ENCODE measurements around the gene ABCA13. TPM values are rescaled to one million over a fixed set of nuclear protein-coding genes. Genes with fewer than 3 reads are reported as not detected.

Gene ABCA13
- total and polyA plus RNA-seq, 2 donors (not counting 3 experiments of a cell fraction or from before 2014, with no cell fraction given): 0.01 to 0.11 TPM

DNA sequence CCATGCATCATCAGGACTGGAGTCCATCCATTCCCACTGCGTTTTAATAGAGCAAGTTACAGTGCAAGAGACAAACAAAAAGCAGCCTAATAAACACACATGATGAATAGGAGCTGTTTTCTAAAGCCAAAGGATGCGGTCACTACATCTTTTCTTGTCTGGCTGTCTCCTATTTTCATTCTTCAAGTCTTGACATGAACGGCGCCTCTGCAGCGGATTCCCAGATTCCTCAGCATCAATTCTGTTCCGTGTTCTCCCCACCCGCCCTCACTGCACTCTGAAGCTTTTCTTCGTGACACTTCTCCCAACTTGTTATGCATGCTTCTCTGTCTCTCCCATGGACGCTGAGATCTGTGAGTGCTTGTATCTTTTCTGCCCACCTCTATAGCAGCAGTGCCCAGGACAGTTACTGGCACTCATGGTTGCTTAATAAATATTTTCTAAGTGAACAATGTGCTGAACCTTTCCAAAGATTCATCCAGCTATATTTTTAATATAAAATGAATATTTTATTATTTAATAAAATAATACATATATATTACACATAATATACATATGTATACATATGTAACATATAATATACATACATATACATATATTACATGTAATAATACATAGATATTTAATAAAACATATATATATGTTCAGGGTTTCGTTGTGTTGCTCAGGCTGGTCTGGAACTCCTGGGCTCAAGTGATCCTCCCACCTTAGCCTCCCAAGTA is 242.9 kb downstream of the ABCA13 start:
- intact Hi-C loops (cut with micrococcal nuclease) (no loop called here), dilution Hi-C loops (cut with MboI; ENCODE audit: extremely low pct_ligation_motif_present, low sequenced_read_pairs) (no loop called here)
- Histone ChIP-seq H2AFZ (ENCODE audit: low read depth, low read length) (no peak overlapping the region), H3K4me3 (replicated peaks in 1 of 3; ENCODE audit: insufficient read depth in 1 of 3, low read depth in 1 of 3, low read length in 3 of 3) (no peak overlapping the region), H3K27ac (ENCODE audit: insufficient read depth, low read depth, low read length) (no peak overlapping the region), H3K9ac (replicated peaks; ENCODE audit: extremely low read depth, insufficient read depth, low read length) (no peak overlapping the region), H4K20me1 (replicated peaks; ENCODE audit: control insufficient read depth, extremely low read depth, insufficient read depth, low read length) (no peaks in the 10 kb centered on the region), H3K36me3 (ENCODE audit: control insufficient read depth in 2 of 2, extremely low read depth in 1 of 2, insufficient read depth in 2 of 2, low read length in 2 of 2) (no peaks in the 10 kb centered on the region), H3K4me2 (ENCODE audit: insufficient read depth, low read length) (no peak overlapping the region), H3K9me3 (replicated peaks; ENCODE audit: control insufficient read depth, insufficient read depth, low read length) (peaks cover 2% of the 10 kb centered on the region), H3K79me2 (ENCODE audit: control insufficient read depth, insufficient read depth, low read length) (no peaks in the 10 kb centered on the region), H3K27me3 (ENCODE audit: control insufficient read depth in 2 of 2, insufficient read depth in 2 of 2, low read length in 2 of 2) (no peaks in the 10 kb centered on the region), H3K9me1 (replicated peaks; ENCODE audit: control insufficient read depth, extremely low read depth, insufficient read depth, low read length) (no peaks in the 10 kb centered on the region), H3K4me1 (ENCODE audit: control insufficient read depth, extremely low read depth, insufficient read depth, low read length) (no peaks in the 10 kb centered on the region)
- ChIA-PET POLR2A (no interaction called here), CTCF (no interaction called here)
- TF ChIP-seq GATA2 (IDR thresholded peaks at IDR 0.05; ENCODE audit: insufficient read depth, insufficient read length, low read depth, low read length) (no peak), MYC (IDR thresholded peaks at IDR 0.05; ENCODE audit: low read depth, low read length) (no peak), JUN (IDR thresholded peaks at IDR 0.05; ENCODE audit: borderline replicate concordance, insufficient read depth, insufficient read length, low read depth) (no peak), FOS (IDR thresholded peaks at IDR 0.05; ENCODE audit: borderline replicate concordance, insufficient read depth, low read length) (no peak), POLR2AphosphoS5 (IDR thresholded peaks at IDR 0.05; ENCODE audit: insufficient read depth, low read depth, low read length) (no peak), POLR2A (IDR thresholded peaks at IDR 0.05; ENCODE audit: low read depth, low read length) (no peak), EZH2 (IDR thresholded peaks at IDR 0.05; ENCODE audit: borderline replicate concordance, low read depth, low read length, severe bottlenecking) (no peak)
- TF ChIP-seq, protein P1, sequence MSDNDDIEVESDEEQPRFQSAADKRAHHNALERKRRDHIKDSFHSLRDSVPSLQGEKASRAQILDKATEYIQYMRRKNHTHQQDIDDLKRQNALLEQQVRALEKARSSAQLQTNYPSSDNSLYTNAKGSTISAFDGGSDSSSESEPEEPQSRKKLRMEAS (IDR thresholded peaks at IDR 0.05; ENCODE audit: insufficient read depth, insufficient read length): no peak
- TF ChIP-seq, protein P2, sequence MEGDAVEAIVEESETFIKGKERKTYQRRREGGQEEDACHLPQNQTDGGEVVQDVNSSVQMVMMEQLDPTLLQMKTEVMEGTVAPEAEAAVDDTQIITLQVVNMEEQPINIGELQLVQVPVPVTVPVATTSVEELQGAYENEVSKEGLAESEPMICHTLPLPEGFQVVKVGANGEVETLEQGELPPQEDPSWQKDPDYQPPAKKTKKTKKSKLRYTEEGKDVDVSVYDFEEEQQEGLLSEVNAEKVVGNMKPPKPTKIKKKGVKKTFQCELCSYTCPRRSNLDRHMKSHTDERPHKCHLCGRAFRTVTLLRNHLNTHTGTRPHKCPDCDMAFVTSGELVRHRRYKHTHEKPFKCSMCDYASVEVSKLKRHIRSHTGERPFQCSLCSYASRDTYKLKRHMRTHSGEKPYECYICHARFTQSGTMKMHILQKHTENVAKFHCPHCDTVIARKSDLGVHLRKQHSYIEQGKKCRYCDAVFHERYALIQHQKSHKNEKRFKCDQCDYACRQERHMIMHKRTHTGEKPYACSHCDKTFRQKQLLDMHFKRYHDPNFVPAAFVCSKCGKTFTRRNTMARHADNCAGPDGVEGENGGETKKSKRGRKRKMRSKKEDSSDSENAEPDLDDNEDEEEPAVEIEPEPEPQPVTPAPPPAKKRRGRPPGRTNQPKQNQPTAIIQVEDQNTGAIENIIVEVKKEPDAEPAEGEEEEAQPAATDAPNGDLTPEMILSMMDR (IDR thresholded peaks at IDR 0.05; ENCODE audit: extremely low read depth in 1 of 2, insufficient read depth in 1 of 2, low read depth in 1 of 2, low read length in 2 of 2): no peak
- DNase-seq (ENCODE audit: low read depth, low spot score) (no peak), FAIRE-seq (no peak)
- no TSS peak for BruUV-seq (replicated peaks)
